ENCODE data around the gene KCNK15.

- TF ChIP-seq POLR2A (IDR thresholded peaks at IDR 0.05) (no peak), CTCF (IDR thresholded peaks at IDR 0.05) (no peak)
Observed at GRCh38 chr20:44787299-44787698, 41.6 kb downstream of the KCNK15 start.
